Subcutaneous adipose tissue (tissue), 4 donors: Measurements from ENCODE around the gene SOWAHB. TPM values are rescaled to one million over a fixed set of nuclear protein-coding genes. Genes with fewer than 3 reads are reported as not detected.

Source experiments
- total RNA-seq, 4 donors: library from RNA; depleted of rRNA; stranded (reverse); fragments of >200 nt; gene quantifications; one replicate each; pipeline ENCODE4 v1.1.0, GENCODE V29; 2016
- TF ChIP-seq, protein P1 (sequence below): fragments of 450-650 bp; IDR thresholded peaks from one replicate; pipeline ENCODE4 v1.5.1; 2016; ENCODE audit warnings: low read depth, mild to moderate bottlenecking, control low read depth, antibody characterized with exemption, moderate library complexity

Gene SOWAHB
- total RNA-seq, 4 donors from 2014 or later, result not detected

GRCh38 chr4:76930685-76931084 lies 32.7 kb upstream of the SOWAHB start:
- TF ChIP-seq, protein P1, sequence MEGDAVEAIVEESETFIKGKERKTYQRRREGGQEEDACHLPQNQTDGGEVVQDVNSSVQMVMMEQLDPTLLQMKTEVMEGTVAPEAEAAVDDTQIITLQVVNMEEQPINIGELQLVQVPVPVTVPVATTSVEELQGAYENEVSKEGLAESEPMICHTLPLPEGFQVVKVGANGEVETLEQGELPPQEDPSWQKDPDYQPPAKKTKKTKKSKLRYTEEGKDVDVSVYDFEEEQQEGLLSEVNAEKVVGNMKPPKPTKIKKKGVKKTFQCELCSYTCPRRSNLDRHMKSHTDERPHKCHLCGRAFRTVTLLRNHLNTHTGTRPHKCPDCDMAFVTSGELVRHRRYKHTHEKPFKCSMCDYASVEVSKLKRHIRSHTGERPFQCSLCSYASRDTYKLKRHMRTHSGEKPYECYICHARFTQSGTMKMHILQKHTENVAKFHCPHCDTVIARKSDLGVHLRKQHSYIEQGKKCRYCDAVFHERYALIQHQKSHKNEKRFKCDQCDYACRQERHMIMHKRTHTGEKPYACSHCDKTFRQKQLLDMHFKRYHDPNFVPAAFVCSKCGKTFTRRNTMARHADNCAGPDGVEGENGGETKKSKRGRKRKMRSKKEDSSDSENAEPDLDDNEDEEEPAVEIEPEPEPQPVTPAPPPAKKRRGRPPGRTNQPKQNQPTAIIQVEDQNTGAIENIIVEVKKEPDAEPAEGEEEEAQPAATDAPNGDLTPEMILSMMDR, result no peak

DNA sequence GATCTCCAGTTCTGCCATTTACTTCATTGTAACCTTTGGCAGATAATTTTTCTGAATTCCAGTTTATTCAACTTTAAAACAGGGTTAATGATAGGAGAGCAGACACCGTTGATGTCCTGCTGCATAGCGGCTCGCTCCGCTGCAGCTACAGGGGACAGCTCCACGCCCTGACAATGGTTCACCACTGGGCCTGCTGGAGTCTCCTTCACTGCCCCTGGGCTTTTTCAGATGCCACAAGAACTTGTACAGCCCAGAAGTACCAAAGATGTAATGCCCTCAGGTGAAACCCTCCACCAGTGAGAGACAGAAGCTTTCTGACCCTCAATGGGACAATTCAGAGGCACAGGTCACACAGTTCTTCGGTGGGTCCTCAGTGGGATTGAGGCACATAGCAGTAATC lies 28.9 kb upstream of the SOWAHB start:
- TF ChIP-seq, protein P1, result no peak

DNA sequence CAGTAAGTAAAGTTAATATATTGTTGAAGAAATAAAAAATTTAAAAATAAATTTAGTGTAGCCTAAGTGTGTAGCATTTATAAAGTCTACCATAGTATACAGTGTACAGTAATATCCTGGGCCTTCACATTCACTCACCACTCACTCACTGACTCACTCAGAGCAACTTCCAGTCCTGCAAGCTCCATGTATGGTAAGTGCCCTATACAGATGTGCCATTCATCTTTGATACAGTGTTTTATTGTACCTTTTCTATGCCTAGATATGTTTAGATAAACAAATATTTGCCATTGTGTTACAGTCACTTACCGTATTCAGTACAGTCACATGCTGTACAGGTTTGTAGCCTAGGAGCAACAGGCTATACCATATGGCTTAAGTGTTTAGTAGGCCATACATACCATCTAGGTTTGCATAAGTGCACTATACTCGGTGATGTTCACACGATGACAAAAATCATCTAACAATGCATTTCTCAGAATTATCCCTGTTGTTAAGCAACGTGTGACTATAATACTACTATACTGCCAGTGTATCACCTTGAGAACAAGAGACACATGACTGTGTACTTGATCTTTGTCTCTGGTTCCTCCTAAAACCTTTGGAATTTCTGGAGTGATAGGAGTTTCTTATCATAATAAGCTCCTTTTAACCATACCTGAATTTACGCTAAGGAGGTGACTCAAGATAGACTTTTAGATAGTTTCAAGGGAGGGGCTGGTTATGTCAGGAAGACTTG lies 25.8 kb upstream of the SOWAHB start:
- TF ChIP-seq, protein P1, result no peak

- TF ChIP-seq, protein P1, result no peak
These were observed 22.8 kb upstream of the SOWAHB start for GRCh38 chr4:76920715-76921114.

GRCh38 chr4:76909711-76910110 lies 11.8 kb upstream of the SOWAHB start:
- TF ChIP-seq, protein P1, result no peak

- TF ChIP-seq, protein P1, result no peak
These were observed 7.6 kb upstream of the SOWAHB start for GRCh38 chr4:76905521-76905920.

DNA sequence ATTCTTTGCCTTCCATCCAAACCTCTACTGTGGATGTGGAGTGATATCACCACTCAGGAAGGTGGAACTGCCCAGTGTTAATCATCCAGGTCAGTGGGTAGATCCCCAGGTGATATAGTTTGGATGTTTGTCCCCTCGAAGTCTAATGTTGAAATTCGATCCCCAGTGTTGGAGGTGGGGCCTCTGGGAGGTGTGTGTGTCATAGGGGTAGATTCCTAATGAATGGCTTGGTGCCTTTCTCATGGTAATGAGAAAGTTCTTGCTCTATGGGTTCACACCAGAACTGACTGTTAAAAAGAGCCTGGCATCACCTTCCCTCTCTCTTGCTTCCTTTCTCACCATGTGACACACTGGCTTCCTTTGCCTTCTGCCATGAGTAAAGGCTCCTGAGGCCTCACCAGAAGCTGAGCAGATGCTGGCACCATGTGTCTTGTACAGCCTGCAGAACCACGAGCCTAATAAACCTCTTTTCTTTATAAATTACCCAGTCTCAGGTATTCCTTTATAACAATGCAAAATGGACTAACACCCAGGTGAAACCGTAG lies 6.8 kb upstream of the SOWAHB start:
- TF ChIP-seq, protein P1, result no peak
